GM12872 (cell line): ENCODE measurements around the gene PRF1.

Source experiments
- CTCF ChIP-seq: IDR thresholded peaks from 3 replicates; pipeline ENCODE4 v1.5.1; 2011; ENCODE audit warnings: low read depth, mild to moderate bottlenecking, low read length, moderate library complexity; ENCODE audit not compliant: insufficient read depth

PRF1 gene

GRCh38 chr10:70561070-70561469 lies 41.5 kb downstream of the PRF1 start:
- no peak for TF ChIP-seq CTCF

GRCh38 chr10:70560511-70560941 lies 42.0 kb downstream of the PRF1 start:
- no peak for TF ChIP-seq CTCF

GRCh38 chr10:70559861-70560260 lies 42.7 kb downstream of the PRF1 start:
- TF ChIP-seq CTCF: no peak

- peak; percentile 61 for TF ChIP-seq CTCF
Observed at GRCh38 chr10:70558871-70559810, 43.4 kb downstream of the PRF1 start.

GRCh38 chr10:70558295-70558694 lies 44.2 kb downstream of the PRF1 start:
- no peak for TF ChIP-seq CTCF

GRCh38 chr10:70557876-70558275 lies 44.7 kb downstream of the PRF1 start:
- no peak for TF ChIP-seq CTCF

- TF ChIP-seq CTCF: no peak
Observed at GRCh38 chr10:70557086-70557845, 45.3 kb downstream of the PRF1 start.
